ENCODE measurements around the gene POU2F3. TPM values are rescaled to one million over a fixed set of nuclear protein-coding genes. Genes with fewer than 3 reads are reported as not detected.

POU2F3 gene
- total and polyA plus RNA-seq, 7 donors = not detected

GRCh38 chr11:120195601-120196320, 44.2 kb upstream of the POU2F3 start:
- ATAC-seq = no peak
- peak in 1 of 2 donors; percentile 24 for DNase-seq
- Histone ChIP-seq H3K27me3 (ENCODE audit: insufficient read depth in 3 of 3, low read length in 2 of 3) (peaks cover 0 to 14% (median 0%) of the 10 kb centered on the region in 3 donors), H3K9me3 (no peaks in the 10 kb centered on the region), H3K36me3 (ENCODE audit: insufficient read depth in 1 of 2, low read depth in 1 of 2) (no peaks in the 10 kb centered on the region), H3K27ac (no peak overlapping the region), H3K4me3 (no peak overlapping the region), H3K4me1 (no peaks in the 10 kb centered on the region)
- TF ChIP-seq CTCF (IDR thresholded peaks at IDR 0.05) = no peak
- intact Hi-C loops (cut with DNase I) = no loop called here
- 73 to 77% (median 74%) methylated on average over 13 of the region's 13 CpGs for WGBS, 3 donors

GRCh38 chr11:120196826-120197225, 43.1 kb upstream of the POU2F3 start:
- H3K4me1 ChIP-seq = no peaks in the 10 kb centered on the region
- intact Hi-C loops (cut with DNase I) = no loop called here
- no peak overlapping the region for H3K27ac ChIP-seq
- DNase-seq (peak in 1 of 2 donors; percentile 8), ATAC-seq (no peak)
- no peak for TF ChIP-seq CTCF (IDR thresholded peaks at IDR 0.05)
- H3K4me3 ChIP-seq = no peak overlapping the region
- peaks cover 0 to 3% (median 0%) of the 10 kb centered on the region in 3 donors for H3K27me3 ChIP-seq (ENCODE audit: insufficient read depth in 3 of 3, low read length in 2 of 3)
- 85 to 93% (median 89%) methylated on average over 6 of the region's 6 CpGs for WGBS, 3 donors
- no peaks in the 10 kb centered on the region for H3K9me3 ChIP-seq
- no peaks in the 10 kb centered on the region for H3K36me3 ChIP-seq (ENCODE audit: insufficient read depth in 1 of 2, low read depth in 1 of 2)

GRCh38 chr11:120197251-120197891, 42.6 kb upstream of the POU2F3 start:
- peak in 1 of 4 donors; percentile 42 for ATAC-seq
- WGBS, 3 donors = 39 to 54% (median 41%) methylated on average over 9 to 14 of the region's 14 CpGs
- Histone ChIP-seq H3K4me1 (no peaks in the 10 kb centered on the region), H3K36me3 (ENCODE audit: insufficient read depth in 1 of 2, low read depth in 1 of 2) (no peaks in the 10 kb centered on the region), H3K27ac (no peak overlapping the region), H3K27me3 (ENCODE audit: insufficient read depth in 3 of 3, low read length in 2 of 3) (no peaks in the 10 kb centered on the region), H3K4me3 (no peak overlapping the region), H3K9me3 (no peaks in the 10 kb centered on the region)
- peak in 1 of 2 donors; percentile 68 for DNase-seq
- intact Hi-C loops (cut with DNase I) = no loop called here
- TF ChIP-seq CTCF (IDR thresholded peaks at IDR 0.05) = no peak

DNA sequence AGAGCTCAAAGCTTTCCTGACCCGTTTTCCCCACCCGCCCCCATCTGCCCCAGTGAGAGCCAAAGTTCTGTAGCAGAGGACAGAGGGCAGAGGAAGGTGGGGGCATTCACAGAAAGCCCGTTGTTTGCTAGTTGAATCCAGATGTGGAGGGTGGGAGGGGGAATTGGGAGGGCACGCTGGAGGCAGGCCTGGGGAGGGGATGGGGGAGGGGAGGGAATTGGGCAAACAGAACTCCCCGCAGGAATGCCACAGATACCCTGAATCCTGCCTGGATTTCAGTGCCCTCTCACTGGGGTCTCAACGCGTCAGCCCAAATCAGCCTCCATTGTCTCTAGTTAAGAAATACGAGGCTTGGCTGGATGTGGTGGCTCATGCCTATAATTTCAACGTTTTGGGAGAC, 42.0 kb upstream of the POU2F3 start:
- TF ChIP-seq CTCF (IDR thresholded peaks at IDR 0.05) = no peak
- Histone ChIP-seq H3K9me3 (no peaks in the 10 kb centered on the region), H3K4me3 (no peak overlapping the region), H3K36me3 (ENCODE audit: insufficient read depth in 1 of 2, low read depth in 1 of 2) (no peaks in the 10 kb centered on the region), H3K27ac (no peak overlapping the region), H3K4me1 (no peaks in the 10 kb centered on the region), H3K27me3 (ENCODE audit: insufficient read depth in 3 of 3, low read length in 2 of 3) (no peaks in the 10 kb centered on the region)
- ATAC-seq (no peak), DNase-seq (no peak)
- intact Hi-C loops (cut with DNase I) = no loop called here
- WGBS, 3 donors = 50 to 56% (median 56%) methylated on average over 9 of the region's 9 CpGs
